ENCODE results near the gene EIF4ENIF1. TPM values are rescaled to one million over a fixed set of nuclear protein-coding genes. Genes with fewer than 3 reads are reported as not detected.
A peak's percentile ranks its signal among the peaks of the same experiment; 100 is the strongest.

Gene EIF4ENIF1
- total and polyA plus RNA-seq, 9 of the 15 experiments (the other 6 are each of a cell fraction or from before 2014, with no cell fraction given), result 2.5 to 24.9 (median 15.8) TPM

GRCh38 chr22:31496735-31497146 lies 7.1 kb upstream of the EIF4ENIF1 start (continued):
- peak; percentile 1 for TF ChIP-seq SAP30 (IDR thresholded peaks at IDR 0.05; ENCODE audit: borderline replicate concordance, insufficient read depth, low read depth, low read length, poor library complexity, severe bottlenecking)

DNA sequence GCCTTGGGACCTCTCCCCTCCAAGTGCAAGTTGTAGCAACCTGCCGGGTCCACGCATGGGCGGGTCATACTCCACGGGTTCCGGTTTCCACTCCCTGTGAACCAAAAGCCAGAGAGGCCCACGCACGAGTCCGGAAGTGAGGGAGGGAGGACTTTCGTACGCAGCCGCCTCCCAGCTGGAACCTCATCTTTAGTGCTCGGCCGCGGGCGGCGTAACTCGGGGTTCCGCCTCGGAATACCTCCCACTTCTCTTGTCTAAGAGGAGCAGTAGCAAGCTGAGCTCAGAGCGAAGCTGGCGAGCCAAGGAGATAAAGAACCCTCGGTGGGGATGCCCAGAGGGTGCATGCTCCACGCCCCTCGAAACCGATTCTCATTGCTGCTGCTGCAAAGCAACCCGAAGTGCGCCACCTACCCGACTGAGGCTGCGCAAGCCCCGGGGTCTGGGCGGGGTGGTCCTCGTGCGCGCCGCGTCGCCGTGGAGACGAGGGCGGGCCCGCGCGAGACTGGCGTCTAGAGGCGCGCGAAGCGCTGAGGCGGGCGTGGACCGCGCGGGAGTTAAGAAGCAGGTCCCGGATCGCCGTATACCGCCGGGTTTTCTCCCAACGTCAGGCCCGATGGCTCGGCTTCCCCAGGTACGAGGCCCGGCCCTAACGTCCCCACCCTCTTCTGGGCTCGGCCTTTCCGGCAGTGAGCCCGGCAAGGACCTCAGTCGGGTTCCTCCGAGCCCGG lies 6.5 kb upstream of the EIF4ENIF1 start, which contains the start of gene SFI1:
Gene SFI1 (plus strand): TSS at position 530 of the 728 bp plus-strand sequence. CDS start 11,749 bp downstream, outside the sequence.
- intact Hi-C loops (cut with micrococcal nuclease) (no loop called here), in situ Hi-C loops (cut with MboI) (no loop called here)
- Histone ChIP-seq H3K79me2 (ENCODE audit: control insufficient read depth, insufficient read depth, low read length) (peaks cover 24% of the 10 kb centered on the region), H3K27ac (ENCODE audit: extremely low read depth, low read depth, low read length) (peak within 1 kb of the TSS; percentile 70), H3K9me1 (ENCODE audit: control insufficient read depth, insufficient read depth, low read length) (no peaks in the 10 kb centered on the region), H3K9ac (ENCODE audit: insufficient read depth in 1 of 2, low read depth in 2 of 2, low read length in 2 of 2) (peak within 1 kb of the TSS; percentile 77 to 91), H3K36me3 (ENCODE audit: control insufficient read depth, insufficient read depth, low read length) (peaks cover 6% of the 10 kb centered on the region; the same call in 2 of the 3 replicates), H3K9me3 (replicated peaks; ENCODE audit: control insufficient read depth, insufficient read depth, low read depth, low read length) (no peaks in the 10 kb centered on the region), H4K20me1 (replicated peaks; ENCODE audit: control insufficient read depth, insufficient read depth, low read length) (no peaks in the 10 kb centered on the region), H2AFZ (ENCODE audit: low read depth, low read length) (peak within 1 kb of the TSS; percentile 97), H3K27me3 (ENCODE audit: control insufficient read depth in 2 of 2, insufficient read depth in 2 of 2, low read length in 2 of 2) (no peaks in the 10 kb centered on the region), H3K4me1 (replicated peaks in 1 of 2; ENCODE audit: control insufficient read depth in 2 of 2, insufficient read depth in 2 of 2, low read length in 2 of 2) (peaks cover 20 to 21% of the 10 kb centered on the region in 2 experiments; a peak in 4 of 5 replicates), H3K4me2 (ENCODE audit: insufficient read depth, low read length) (peak within 1 kb of the TSS; percentile 87), H3K4me3 (peak within 1 kb of the TSS; percentile 90)
- FAIRE-seq, result peak; percentile 88
- peak; percentile 96 for ATAC-seq
- TSS peak; percentile 87 for BruUV-seq (replicated peaks)
- ChIA-PET POLR2A (interaction anchor here (0.6 kb wide), 1 partner anchor 446 kb away, joined by 3 read pairs; no protein-coding TSS in a partner anchor), CTCF (ENCODE audit: low intra/inter-chr PET ratio) (no interaction called here)
- under 1% methylated on average over 53 of the region's 70 CpGs for WGBS (ENCODE audit: insufficient coverage, low coverage, missing lambda C conversion rate)
- peak; percentile 88 to 91 (median 90) for DNase-seq (ENCODE audit: extremely low read depth in 1 of 4, low spot score in 3 of 4)
- no peak for TF ChIP-seq TAF9B (IDR thresholded peaks at IDR 0.05; ENCODE audit: partially characterized antibody)
- no peak for TF ChIP-seq SMAD3 (CRISPR knock-in tag; conservative IDR thresholded peaks at IDR 0.05)
- TF ChIP-seq SUPT5H (IDR thresholded peaks at IDR 0.05), result peak; percentile 47; the same call in 1 of the 2 replicates
- TF ChIP-seq MAZ (CRISPR knock-in tag; conservative IDR thresholded peaks at IDR 0.05 in 1 of 2, IDR thresholded peaks at IDR 0.05 in 1 of 2), result peak; percentile 61 to 73; a peak in 1 of 4 replicates
- TF ChIP-seq FOS (IDR thresholded peaks at IDR 0.05; ENCODE audit: extremely low read depth, insufficient read length), result no peak
- TF ChIP-seq, protein P1, sequence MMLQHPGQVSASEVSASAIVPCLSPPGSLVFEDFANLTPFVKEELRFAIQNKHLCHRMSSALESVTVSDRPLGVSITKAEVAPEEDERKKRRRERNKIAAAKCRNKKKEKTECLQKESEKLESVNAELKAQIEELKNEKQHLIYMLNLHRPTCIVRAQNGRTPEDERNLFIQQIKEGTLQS (IDR thresholded peaks at IDR 0.05), result no peak
- TF ChIP-seq, protein P1 (CRISPR knock-in tag; conservative IDR thresholded peaks at IDR 0.05), result no peak
- no peak for TF ChIP-seq YBX1 (IDR thresholded peaks at IDR 0.05)
- TF ChIP-seq SNAPC5 (CRISPR knock-in tag; IDR thresholded peaks at IDR 0.05), result no peak
- no peak for TF ChIP-seq FOSL1 (tag; conservative IDR thresholded peaks at IDR 0.05)
- no peak for TF ChIP-seq NFYB (IDR thresholded peaks at IDR 0.05; ENCODE audit: extremely low read depth, insufficient read length)
- no peak for TF ChIP-seq ZNF224 (CRISPR knock-in tag; IDR thresholded peaks at IDR 0.05)
- no peak for TF ChIP-seq SP2 (IDR thresholded peaks at IDR 0.05; ENCODE audit: extremely low read depth, low read depth, low read length, poor library complexity, severe bottlenecking)
- peak in 1 of 3 experiments; percentile 5 for TF ChIP-seq YY1 (IDR thresholded peaks at IDR 0.05; ENCODE audit: borderline replicate concordance in 1 of 3, control insufficient read depth in 1 of 3, extremely low read depth in 1 of 3, insufficient read depth in 3 of 3, insufficient read length in 1 of 3, insufficient replicate concordance in 2 of 3, low read depth in 1 of 3, low read length in 2 of 3)
- TF ChIP-seq SAFB2 (IDR thresholded peaks at IDR 0.05; ENCODE audit: borderline replicate concordance, low read depth, low read length, severe bottlenecking), result no peak
